GM12878 (cell line): Measurements from ENCODE around the gene PLA2G2C. TPM values are rescaled to one million over a fixed set of nuclear protein-coding genes. Genes with fewer than 3 reads are reported as not detected.

Experiments used
- ATAC-seq: fragments of 200-7000 bp; cut with Tn5 transposase; 3 replicates; pipeline ENCODE4 v1.9.1; 2020; ENCODE audit warnings: mild to moderate bottlenecking, moderate library complexity
- BruUV-seq: library from RNA; stranded (reverse); fragments of 400-500 nt; replicated peaks from 2 replicates; lab custom pipeline; 2021; lab: Mats Ljungman, UMichigan
- CTCF ChIA-PET: fragments of 300-600 bp; sonication (Branson Sonifier 250); formaldehyde crosslinking; extraction: SDS; loops from one replicate; lab custom pipeline; 2021; ENCODE audit warnings: inconsistent platforms; lab: Yijun Ruan, JAX
- POLR2A ChIA-PET: fragments of 350-600 bp; formaldehyde crosslinking; extraction: SDS; loops from one replicate; lab custom pipeline; 2021; ENCODE audit warnings: inconsistent platforms; lab: Charles Lee
- RAD21 ChIA-PET: fragments of 300-600 bp; sonication (Branson Sonifier 250); formaldehyde crosslinking; loops from one replicate; lab custom pipeline; 2023; ENCODE audit warnings: antibody characterized with exemption; ENCODE audit not compliant: unreplicated experiment; lab: Charles Lee
- SMC1A ChIA-PET: fragments of 300-600 bp; sonication (Branson Sonifier 250); formaldehyde crosslinking; loops from one replicate; lab custom pipeline; 2023; ENCODE audit not compliant: unreplicated experiment, uncharacterized antibody; lab: Charles Lee
- DNase-seq: peaks from one replicate; pipeline ENCODE4 v3.0.0-alpha.2; 2011; ENCODE audit warnings: low read depth, low spot score
- FAIRE-seq: peaks from 3 replicates; lab custom pipeline; 2011; peaks lifted over from hg19 to GRCh38; lab: Jason Lieb, UNC
- H2AFZ ChIP-seq: 2 replicates; pipeline ENCODE4 v1.6.0; 2011; ENCODE audit warnings: low read depth, low read length, control low read depth; ENCODE audit not compliant: control insufficient read depth
- H3K27ac ChIP-seq: 2 replicates; pipeline ENCODE4 v1.5.1; 2011; ENCODE audit warnings: control low read depth; ENCODE audit not compliant: control insufficient read depth, insufficient read depth
- H3K27me3 ChIP-seq, 2 experiments: replicated peaks in 1 of 2; 2 replicates each; pipeline versions ENCODE4 v1.6.0 to v1.6.1; 2011; ENCODE audit warnings: low read length in 1 of 2; ENCODE audit not compliant: control insufficient read depth in 2 of 2, insufficient read depth in 2 of 2
- H3K36me3 ChIP-seq, 2 experiments: 2 replicates each; pipeline ENCODE4 v1.5.1; 2011; ENCODE audit warnings: low read length in 1 of 2; ENCODE audit not compliant: control insufficient read depth in 2 of 2, insufficient read depth in 2 of 2
- H3K4me1 ChIP-seq: 2 replicates; pipeline ENCODE4 v1.6.1; 2011; ENCODE audit warnings: mild to moderate bottlenecking, low read length, moderate library complexity, mixed read lengths; ENCODE audit not compliant: control insufficient read depth, insufficient read depth
- H3K4me2 ChIP-seq: 2 replicates; pipeline ENCODE4 v1.6.0; 2011; ENCODE audit warnings: control low read depth; ENCODE audit not compliant: control insufficient read depth, insufficient read depth
- H3K4me3 ChIP-seq: fragments of 200-600 bp; sonication (generic); 2 replicates; pipeline ENCODE4 v1.5.1; 2016
- H3K79me2 ChIP-seq: 2 replicates; pipeline ENCODE4 v1.6.0; 2011; ENCODE audit warnings: low read length; ENCODE audit not compliant: control insufficient read depth, insufficient read depth
- H3K9ac ChIP-seq: 2 replicates; pipeline ENCODE4 v1.8.0; 2011; ENCODE audit warnings: low read length, control low read depth, mixed read lengths; ENCODE audit not compliant: control insufficient read depth, insufficient read depth
- H3K9me3 ChIP-seq: replicated peaks from 3 replicates; pipeline ENCODE4 v1.5.1; 2011; ENCODE audit warnings: mild to moderate bottlenecking, low read length; ENCODE audit not compliant: control insufficient read depth, insufficient read depth
- H4K20me1 ChIP-seq: 2 replicates; pipeline ENCODE4 v1.6.0; 2011; ENCODE audit not compliant: control insufficient read depth, insufficient read depth
- EGR1 ChIP-seq, 2 experiments: IDR thresholded peaks; 1 replicate in 1 of 2; 2 replicates in 1 of 2; pipeline ENCODE4 v1.6.1; 2011 to 2012; ENCODE audit warnings: low read depth in 2 of 2, low read length in 2 of 2, borderline replicate concordance in 1 of 2, mild to moderate bottlenecking in 1 of 2, moderate library complexity in 1 of 2
- NR2F1 ChIP-seq: fragments of 450-650 bp; conservative IDR thresholded peaks from 2 replicates; pipeline ENCODE4 v1.6.1; 2017; ENCODE audit warnings: mild to moderate bottlenecking
- RB1 ChIP-seq: fragments of 450-650 bp; formaldehyde crosslinking; IDR thresholded peaks from 2 replicates; pipeline ENCODE4 v1.6.1; 2017; ENCODE audit warnings: mild to moderate bottlenecking, borderline replicate concordance
- RBBP5 ChIP-seq: fragments of 200-600 bp; sonication (generic); conservative IDR thresholded peaks from 2 replicates; pipeline ENCODE4 v1.6.1; 2016
- SMAD5 ChIP-seq: IDR thresholded peaks from 2 replicates; pipeline ENCODE4 v1.6.1; 2016; ENCODE audit warnings: antibody characterized with exemption, low read depth
- YY1 ChIP-seq: IDR thresholded peaks from 2 replicates; pipeline ENCODE4 v1.6.1; 2011; ENCODE audit warnings: low read depth, mild to moderate bottlenecking, low read length
- ZNF217 ChIP-seq: fragments of 450-650 bp; IDR thresholded peaks from 2 replicates; pipeline ENCODE4 v1.6.1; 2017; ENCODE audit warnings: antibody characterized with exemption, mild to moderate bottlenecking
- ZNF24 ChIP-seq: fragments of 450-650 bp; IDR thresholded peaks from 2 replicates; pipeline ENCODE4 v1.6.1; 2017; ENCODE audit warnings: antibody characterized with exemption, mild to moderate bottlenecking
- ZNF622 ChIP-seq: fragments of 450-650 bp; IDR thresholded peaks from 2 replicates; pipeline ENCODE4 v1.6.1; 2017; ENCODE audit warnings: mild to moderate bottlenecking, inconsistent platforms
- ZZZ3 ChIP-seq: IDR thresholded peaks from 2 replicates; pipeline ENCODE4 v1.6.1; 2011; ENCODE audit warnings: low read depth; ENCODE audit not compliant: control insufficient read depth, insufficient read length
- WGBS: methylation state at CpG from one replicate; pipeline ENCODE4 v1.1.6; 2016; ENCODE audit warnings: low lambda C conversion rate; ENCODE audit not compliant: insufficient replicate concordance, insufficient coverage; ENCODE audit errors: missing lambda C conversion rate; 5-methylcytosine and 5-hydroxymethylcytosine counted together
- in situ Hi-C: fragments of 300-500 bp; cut with MboI; formaldehyde crosslinking; loops from 9 replicates; pipeline ENCODE4 v1.14.3; 2018; ENCODE audit warnings: mixed read lengths
- intact Hi-C: fragments of 100-400 bp; cut with micrococcal nuclease; formaldehyde crosslinking; loops from one replicate; pipeline ENCODE4 v1.14.2; 2022; ENCODE audit not compliant: unreplicated experiment
- polyA plus RNA-seq, 11 experiments: library from polyadenylated mRNA; depleted of rRNA in 4 of 11; unstranded in 6 of 11; stranded (reverse) in 5 of 11; fragments of >200 nt; fragmentation: Nextera tagmentation in 4 of 11; fragmentation: Illumina TruSeq in 1 of 11; extraction: Ambion mirVana in 4 of 11; extraction: Trizol in 1 of 11; gene quantifications; 1 replicate in 1 of 11; 2 replicates in 10 of 11; pipeline versions ENCODE4 v1.2.1 to v1.2.3, GENCODE V29; 2011 to 2016; ENCODE audit warnings: inconsistent platforms in 2 of 11, missing spikeins in 2 of 11, low read depth in 1 of 11
- total RNA-seq, 4 experiments: library from RNA; depleted of rRNA in 3 of 4; stranded (reverse); fragments of >200 nt in 3 of 4; fragmentation: Illumina TruSeq in 1 of 4; extraction: Trizol in 1 of 4; gene quantifications; 2 replicates each; pipeline versions ENCODE4 v1.2.1 to v1.2.3, GENCODE V29; 2013 to 2021
- TF ChIP-seq, protein P1 (sequence below): IDR thresholded peaks from 2 replicates; pipeline ENCODE4 v1.6.1; 2012; ENCODE audit warnings: improper control_type of control experiment, low read depth, low read length; ENCODE audit not compliant: insufficient replicate concordance

PLA2G2C gene
- total and polyA plus RNA-seq, 10 of the 15 experiments (the other 5 are each of a cell fraction or from before 2014, with no cell fraction given), result 0.05 TPM; not detected in 9

- H3K9me3 ChIP-seq, result no peaks in the 10 kb centered on the region
- H3K79me2 ChIP-seq, result no peaks in the 10 kb centered on the region
- H3K9ac ChIP-seq, result no peak overlapping the region
- ChIA-PET SMC1A (interaction anchor here (2.0 kb wide), 1 partner anchor 10 kb away, joined by 5 read pairs; no protein-coding TSS in a partner anchor), POLR2A (no interaction called here), CTCF (interaction anchor here (0.7 kb wide), 1 partner anchor 23 kb away, joined by 3 read pairs; no protein-coding TSS in a partner anchor), RAD21 (no interaction called here)
- DNase-seq, result no peak
- BruUV-seq, result no TSS peak
- no peak for ATAC-seq
- intact Hi-C loops (no loop called here), in situ Hi-C loops (no loop called here)
- FAIRE-seq, result no peak
- no peak overlapping the region for H3K4me2 ChIP-seq
- TF ChIP-seq ZZZ3, result no peak
- TF ChIP-seq, protein P1, sequence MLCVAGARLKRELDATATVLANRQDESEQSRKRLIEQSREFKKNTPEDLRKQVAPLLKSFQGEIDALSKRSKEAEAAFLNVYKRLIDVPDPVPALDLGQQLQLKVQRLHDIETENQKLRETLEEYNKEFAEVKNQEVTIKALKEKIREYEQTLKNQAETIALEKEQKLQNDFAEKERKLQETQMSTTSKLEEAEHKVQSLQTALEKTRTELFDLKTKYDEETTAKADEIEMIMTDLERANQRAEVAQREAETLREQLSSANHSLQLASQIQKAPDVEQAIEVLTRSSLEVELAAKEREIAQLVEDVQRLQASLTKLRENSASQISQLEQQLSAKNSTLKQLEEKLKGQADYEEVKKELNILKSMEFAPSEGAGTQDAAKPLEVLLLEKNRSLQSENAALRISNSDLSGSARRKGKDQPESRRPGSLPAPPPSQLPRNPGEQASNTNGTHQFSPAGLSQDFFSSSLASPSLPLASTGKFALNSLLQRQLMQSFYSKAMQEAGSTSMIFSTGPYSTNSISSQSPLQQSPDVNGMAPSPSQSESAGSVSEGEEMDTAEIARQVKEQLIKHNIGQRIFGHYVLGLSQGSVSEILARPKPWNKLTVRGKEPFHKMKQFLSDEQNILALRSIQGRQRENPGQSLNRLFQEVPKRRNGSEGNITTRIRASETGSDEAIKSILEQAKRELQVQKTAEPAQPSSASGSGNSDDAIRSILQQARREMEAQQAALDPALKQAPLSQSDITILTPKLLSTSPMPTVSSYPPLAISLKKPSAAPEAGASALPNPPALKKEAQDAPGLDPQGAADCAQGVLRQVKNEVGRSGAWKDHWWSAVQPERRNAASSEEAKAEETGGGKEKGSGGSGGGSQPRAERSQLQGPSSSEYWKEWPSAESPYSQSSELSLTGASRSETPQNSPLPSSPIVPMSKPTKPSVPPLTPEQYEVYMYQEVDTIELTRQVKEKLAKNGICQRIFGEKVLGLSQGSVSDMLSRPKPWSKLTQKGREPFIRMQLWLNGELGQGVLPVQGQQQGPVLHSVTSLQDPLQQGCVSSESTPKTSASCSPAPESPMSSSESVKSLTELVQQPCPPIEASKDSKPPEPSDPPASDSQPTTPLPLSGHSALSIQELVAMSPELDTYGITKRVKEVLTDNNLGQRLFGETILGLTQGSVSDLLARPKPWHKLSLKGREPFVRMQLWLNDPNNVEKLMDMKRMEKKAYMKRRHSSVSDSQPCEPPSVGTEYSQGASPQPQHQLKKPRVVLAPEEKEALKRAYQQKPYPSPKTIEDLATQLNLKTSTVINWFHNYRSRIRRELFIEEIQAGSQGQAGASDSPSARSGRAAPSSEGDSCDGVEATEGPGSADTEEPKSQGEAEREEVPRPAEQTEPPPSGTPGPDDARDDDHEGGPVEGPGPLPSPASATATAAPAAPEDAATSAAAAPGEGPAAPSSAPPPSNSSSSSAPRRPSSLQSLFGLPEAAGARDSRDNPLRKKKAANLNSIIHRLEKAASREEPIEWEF, result no peak
- no peak for TF ChIP-seq RBBP5
- TF ChIP-seq ZNF217, result no peak
- TF ChIP-seq SMAD5, result no peak
- TF ChIP-seq ZNF24, result no peak
- TF ChIP-seq EGR1 (IDR thresholded peaks at IDR 0.05; ENCODE audit: borderline replicate concordance in 1 of 2, low read depth in 2 of 2, low read length in 2 of 2), result no peak
- TF ChIP-seq YY1, result no peak
- TF ChIP-seq ZNF622, result no peak
- no peak for TF ChIP-seq NR2F1
- TF ChIP-seq RB1, result no peak
- no peak overlapping the region for H3K27ac ChIP-seq
- 93% methylated on average over 3 of the region's 3 CpGs for whole genome bisulfite sequencing
- no peak overlapping the region for H2AFZ ChIP-seq
- H3K4me3 ChIP-seq, result no peak overlapping the region
- H3K4me1 ChIP-seq, result no peaks in the 10 kb centered on the region
- H3K36me3 ChIP-seq, result no peaks in the 10 kb centered on the region
- H4K20me1 ChIP-seq, result no peaks in the 10 kb centered on the region
- no peaks in the 10 kb centered on the region for H3K27me3 ChIP-seq
Measured at GRCh38 chr1:20136249-20136648, 50.1 kb downstream of the PLA2G2C start.
